Fibroblast of lung (primary cell): ENCODE data around the gene SH2D4B. TPM values are rescaled to one million over a fixed set of nuclear protein-coding genes. Genes with fewer than 3 reads are reported as not detected.

Experiments
- DNase-seq, 2 donors: peaks; one replicate each; pipeline versions ENCODE4 v3.0.0 to v3.0.0-alpha.2; 2010; ENCODE audit warnings: low read depth in 2 of 2
- H2AFZ ChIP-seq: 2 replicates; pipeline ENCODE4 v1.5.1; 2012; ENCODE audit warnings: low read length, control low read depth, inconsistent platforms
- H3K27ac ChIP-seq: 2 replicates; pipeline ENCODE4 v1.5.1; 2011; ENCODE audit warnings: low read length, control low read depth; ENCODE audit not compliant: insufficient read depth
- H3K27me3 ChIP-seq: 2 replicates; pipeline ENCODE4 v1.5.1; 2011; ENCODE audit warnings: mild to moderate bottlenecking, low read length; ENCODE audit not compliant: control insufficient read depth, insufficient read depth
- H3K36me3 ChIP-seq: 2 replicates; pipeline ENCODE4 v1.5.1; 2011; ENCODE audit warnings: low read length; ENCODE audit not compliant: control insufficient read depth, insufficient read depth
- H3K4me1 ChIP-seq: 2 replicates; pipeline ENCODE4 v1.5.1; 2011; ENCODE audit warnings: low read length; ENCODE audit not compliant: control insufficient read depth, insufficient read depth; ENCODE audit errors: extremely low read depth
- H3K4me2 ChIP-seq: 2 replicates; pipeline ENCODE4 v1.5.1; 2011; ENCODE audit warnings: low read length, control low read depth; ENCODE audit not compliant: insufficient read depth; ENCODE audit errors: extremely low read depth
- H3K4me3 ChIP-seq, 4 experiments: fragments of 200-600 bp in 1 of 4; sonication (generic) in 1 of 4; replicated peaks in 1 of 4; 2 replicates each; pipeline ENCODE4 v1.5.1; 2011 to 2016; ENCODE audit warnings: low read length in 4 of 4, low read depth in 3 of 4, mild to moderate bottlenecking in 3 of 4, control low read depth in 2 of 4, inconsistent platforms in 1 of 4, mixed read lengths in 1 of 4; ENCODE audit not compliant: insufficient read depth in 1 of 4; ENCODE audit errors: control extremely low read depth in 1 of 4
- H3K79me2 ChIP-seq: 2 replicates; pipeline ENCODE4 v1.5.1; 2012; ENCODE audit warnings: mild to moderate bottlenecking, low read length, inconsistent platforms; ENCODE audit not compliant: control insufficient read depth, insufficient read depth
- H3K9ac ChIP-seq: 2 replicates; pipeline ENCODE4 v1.5.1; 2011; ENCODE audit warnings: mild to moderate bottlenecking, low read length, control low read depth; ENCODE audit not compliant: insufficient read depth
- H3K9me3 ChIP-seq: 2 replicates; pipeline ENCODE4 v1.5.1; 2012; ENCODE audit warnings: low read depth, low read length; ENCODE audit not compliant: control insufficient read depth, insufficient read depth
- H4K20me1 ChIP-seq: 2 replicates; pipeline ENCODE4 v1.5.1; 2011; ENCODE audit warnings: low read length; ENCODE audit not compliant: control insufficient read depth, insufficient read depth; ENCODE audit errors: extremely low read depth
- EZH2 ChIP-seq: IDR thresholded peaks from 2 replicates; pipeline ENCODE4 v1.5.1; 2012; ENCODE audit warnings: low read length, control low read depth, mild to moderate bottlenecking; ENCODE audit errors: missing control alignments
- polyA plus RNA-seq, 2 donors: library from polyadenylated mRNA; depleted of rRNA in 1 of 2; stranded (reverse) in 1 of 2; unstranded in 1 of 2; fragments of >200 nt; gene quantifications; 2 replicates each; pipeline ENCODE4 v1.2.1, GENCODE V29; 2011 to 2012; ENCODE audit warnings: missing spikeins in 1 of 2
- total RNA-seq: library from RNA; depleted of rRNA; stranded (reverse); fragments of >200 nt; gene quantifications from 2 replicates; pipeline ENCODE4 v1.2.1, GENCODE V29; 2014
- TF ChIP-seq, protein P1 (sequence below), 2 donors: IDR thresholded peaks in 1 of 2; conservative IDR thresholded peaks in 1 of 2; 1 replicate in 1 of 2; 2 replicates in 1 of 2; pipeline ENCODE4 v1.5.1; 2011 to 2012; ENCODE audit warnings: low read length in 2 of 2, control low read depth in 1 of 2, inconsistent platforms in 1 of 2, low read depth in 1 of 2, mild to moderate bottlenecking in 1 of 2

SH2D4B gene
- total and polyA plus RNA-seq, 2 donors (not counting 1 experiment from before 2014, with no cell fraction given), result not detected

DNA sequence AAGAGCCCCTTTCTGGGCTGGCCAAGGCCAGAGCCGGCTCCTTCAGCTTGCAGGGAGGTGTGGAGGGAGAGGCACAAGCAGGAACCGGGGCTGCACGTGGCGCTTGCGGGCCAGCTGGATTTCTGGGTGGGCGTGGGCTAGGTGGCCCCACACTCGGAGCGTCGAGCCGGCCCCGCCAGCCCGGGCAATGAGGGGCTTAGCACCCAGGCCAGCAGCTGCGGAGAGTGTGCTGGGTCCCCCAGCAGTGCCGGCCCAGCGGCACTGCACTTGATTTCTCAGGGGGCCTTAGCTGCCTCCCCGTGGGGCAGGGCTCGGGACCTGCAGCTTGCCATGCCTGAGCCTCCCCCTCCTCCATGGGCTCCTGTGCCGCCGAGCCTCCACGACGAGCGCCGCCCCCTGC lies 48.1 kb downstream of the SH2D4B start:
- no peak for DNase-seq
- H3K79me2 ChIP-seq, result no peaks in the 10 kb centered on the region
- no peak overlapping the region for H3K4me3 ChIP-seq
- peaks cover 2% of the 10 kb centered on the region for H3K27me3 ChIP-seq
- no peak overlapping the region for H3K4me2 ChIP-seq
- no peak overlapping the region for H3K9ac ChIP-seq
- H3K9me3 ChIP-seq, result no peaks in the 10 kb centered on the region
- no peak overlapping the region for H3K27ac ChIP-seq
- H4K20me1 ChIP-seq, result no peaks in the 10 kb centered on the region
- TF ChIP-seq EZH2, result no peak
- TF ChIP-seq, protein P1, sequence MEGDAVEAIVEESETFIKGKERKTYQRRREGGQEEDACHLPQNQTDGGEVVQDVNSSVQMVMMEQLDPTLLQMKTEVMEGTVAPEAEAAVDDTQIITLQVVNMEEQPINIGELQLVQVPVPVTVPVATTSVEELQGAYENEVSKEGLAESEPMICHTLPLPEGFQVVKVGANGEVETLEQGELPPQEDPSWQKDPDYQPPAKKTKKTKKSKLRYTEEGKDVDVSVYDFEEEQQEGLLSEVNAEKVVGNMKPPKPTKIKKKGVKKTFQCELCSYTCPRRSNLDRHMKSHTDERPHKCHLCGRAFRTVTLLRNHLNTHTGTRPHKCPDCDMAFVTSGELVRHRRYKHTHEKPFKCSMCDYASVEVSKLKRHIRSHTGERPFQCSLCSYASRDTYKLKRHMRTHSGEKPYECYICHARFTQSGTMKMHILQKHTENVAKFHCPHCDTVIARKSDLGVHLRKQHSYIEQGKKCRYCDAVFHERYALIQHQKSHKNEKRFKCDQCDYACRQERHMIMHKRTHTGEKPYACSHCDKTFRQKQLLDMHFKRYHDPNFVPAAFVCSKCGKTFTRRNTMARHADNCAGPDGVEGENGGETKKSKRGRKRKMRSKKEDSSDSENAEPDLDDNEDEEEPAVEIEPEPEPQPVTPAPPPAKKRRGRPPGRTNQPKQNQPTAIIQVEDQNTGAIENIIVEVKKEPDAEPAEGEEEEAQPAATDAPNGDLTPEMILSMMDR (conservative IDR thresholded peaks at IDR 0.05 in 1 of 2, IDR thresholded peaks at IDR 0.05 in 1 of 2; ENCODE audit: low read depth in 1 of 2, low read length in 2 of 2), result no peak
- H2AFZ ChIP-seq, result no peak overlapping the region
- H3K36me3 ChIP-seq, result no peaks in the 10 kb centered on the region
- H3K4me1 ChIP-seq, result no peaks in the 10 kb centered on the region

DNA sequence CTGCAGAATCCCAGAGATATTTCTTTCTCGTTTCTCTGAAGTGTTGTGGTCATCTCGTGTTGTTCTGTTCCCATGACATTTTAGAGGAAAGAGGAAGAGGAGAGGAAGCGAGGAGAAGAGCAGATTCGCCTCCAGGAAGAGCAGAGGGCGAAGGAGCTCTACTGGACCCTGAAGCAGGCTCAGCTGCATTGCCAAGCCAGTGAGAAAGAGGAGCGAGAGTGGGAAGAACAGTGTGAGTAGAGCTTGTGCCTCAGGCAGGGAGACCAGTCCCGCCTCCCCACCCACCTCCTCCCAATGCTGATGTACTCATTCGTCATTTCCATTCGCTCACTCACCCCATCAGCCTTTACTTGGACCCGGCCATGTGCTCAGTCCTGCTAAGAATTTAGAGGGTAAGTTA lies 50.8 kb downstream of the SH2D4B start:
- Histone ChIP-seq H4K20me1 (no peaks in the 10 kb centered on the region), H2AFZ (no peak overlapping the region), H3K4me3 (no peak overlapping the region), H3K9me3 (no peaks in the 10 kb centered on the region), H3K27me3 (no peaks in the 10 kb centered on the region), H3K36me3 (no peaks in the 10 kb centered on the region), H3K4me1 (no peaks in the 10 kb centered on the region), H3K27ac (no peak overlapping the region), H3K4me2 (no peak overlapping the region), H3K79me2 (no peaks in the 10 kb centered on the region), H3K9ac (no peak overlapping the region)
- TF ChIP-seq EZH2, result no peak
- TF ChIP-seq, protein P1 (conservative IDR thresholded peaks at IDR 0.05 in 1 of 2, IDR thresholded peaks at IDR 0.05 in 1 of 2; ENCODE audit: low read depth in 1 of 2, low read length in 2 of 2), result no peak
- DNase-seq, result no peak

DNA sequence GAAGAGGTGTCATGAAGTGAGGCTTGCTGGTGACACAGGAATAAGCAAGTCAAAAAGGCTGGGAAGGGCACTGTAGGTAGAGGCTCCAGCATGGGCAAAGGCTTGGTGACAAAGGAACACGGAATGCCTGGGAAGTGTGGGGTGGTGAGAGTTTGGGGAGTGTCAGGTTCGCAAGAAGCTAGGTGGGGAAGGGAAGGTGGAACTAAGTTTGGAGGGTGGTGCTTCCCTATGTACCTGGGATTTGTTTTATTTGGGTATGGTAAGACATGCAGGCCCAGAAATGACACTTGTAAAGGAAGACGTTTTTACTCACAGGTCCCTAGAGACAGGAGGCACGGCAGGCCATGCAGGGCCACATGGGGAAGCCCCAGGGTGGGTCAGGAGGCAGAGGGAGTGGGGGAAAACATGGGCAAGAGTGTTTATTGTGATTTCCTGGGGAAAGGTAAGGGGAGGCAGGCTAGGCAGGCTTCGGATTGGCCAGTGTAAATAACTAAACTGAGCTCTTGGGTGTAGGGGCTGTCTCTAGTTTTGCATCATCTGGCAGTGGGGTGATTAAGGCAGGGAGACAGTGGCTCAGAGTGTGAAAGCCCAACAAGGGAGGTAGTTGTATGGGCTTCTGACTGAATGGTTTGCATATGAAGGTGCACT lies 52.1 kb downstream of the SH2D4B start:
- no peak overlapping the region for H3K27ac ChIP-seq
- no peak overlapping the region for H2AFZ ChIP-seq
- no peak for DNase-seq
- TF ChIP-seq, protein P1 (conservative IDR thresholded peaks at IDR 0.05 in 1 of 2, IDR thresholded peaks at IDR 0.05 in 1 of 2; ENCODE audit: low read depth in 1 of 2, low read length in 2 of 2), result no peak
- TF ChIP-seq EZH2, result no peak
- H4K20me1 ChIP-seq, result no peaks in the 10 kb centered on the region
- no peaks in the 10 kb centered on the region for H3K27me3 ChIP-seq
- no peak overlapping the region for H3K4me2 ChIP-seq
- no peaks in the 10 kb centered on the region for H3K36me3 ChIP-seq
- no peaks in the 10 kb centered on the region for H3K4me1 ChIP-seq
- H3K4me3 ChIP-seq, result no peak overlapping the region
- H3K9me3 ChIP-seq, result no peaks in the 10 kb centered on the region
- H3K79me2 ChIP-seq, result no peaks in the 10 kb centered on the region
- H3K9ac ChIP-seq, result no peak overlapping the region
